Endometrial microvascular endothelial cells (primary cell): Measurements from ENCODE around the gene ALDOB. TPM values are rescaled to one million over a fixed set of nuclear protein-coding genes. Genes with fewer than 3 reads are reported as not detected.

Experiments used
- total RNA-seq: library from RNA; depleted of rRNA; stranded (reverse); fragments of >200 nt; gene quantifications from one replicate; pipeline ENCODE4 v1.2.3, GENCODE V29; 2015; ENCODE audit errors: inconsistent ontology term

Gene ALDOB
- total RNA-seq, 1 donor from 2014 or later, result not detected

Other genes starting within 250 kb of the ALDOB start
- not detected for gene BAAT, start 50.8 kb downstream of the ALDOB start, total RNA-seq
- gene MRPL50, start 37.2 kb downstream of the ALDOB start, total RNA-seq, result 15.4 TPM
- 8.3 TPM for gene ZNF189, start 36.9 kb downstream of the ALDOB start, total RNA-seq
- gene RNF20, start 98.1 kb upstream of the ALDOB start, total RNA-seq, result 15.6 TPM
- not detected for gene PPP3R2, start 159.2 kb upstream of the ALDOB start, total RNA-seq